Mesenchymal stem cell (in vitro differentiated cells and primary cell): ENCODE data around the gene HEPN1.

Source experiments
- DNase-seq: peaks from one replicate; pipeline ENCODE4 v3.0.0-alpha.2; 2013
- H2AFZ ChIP-seq: one replicate; pipeline ENCODE4 v1.6.1; 2013; ENCODE audit warnings: low read depth, mild to moderate bottlenecking, control low read depth, inconsistent platforms, low read length, moderate library complexity
- H2AK5ac ChIP-seq: 2 replicates; pipeline ENCODE4 v1.6.1; 2013; ENCODE audit warnings: low read length, moderate library complexity, mild to moderate bottlenecking, inconsistent platforms; ENCODE audit not compliant: severe bottlenecking
- H2BK120ac ChIP-seq: one replicate; pipeline ENCODE4 v1.6.1; 2013; ENCODE audit warnings: low read depth, mild to moderate bottlenecking, inconsistent platforms, low read length, moderate library complexity
- H2BK12ac ChIP-seq, 2 experiments: one replicate each; pipeline ENCODE4 v1.6.1; 2013; ENCODE audit warnings: inconsistent platforms in 2 of 2, low read length in 2 of 2, mild to moderate bottlenecking in 2 of 2, moderate library complexity in 2 of 2, control low read depth in 1 of 2
- H2BK15ac ChIP-seq: one replicate; pipeline ENCODE4 v1.6.1; 2013; ENCODE audit warnings: mild to moderate bottlenecking, low read depth, inconsistent platforms; ENCODE audit not compliant: poor library complexity, severe bottlenecking
- H2BK5ac ChIP-seq: 2 replicates; pipeline ENCODE4 v1.6.1; 2013; ENCODE audit warnings: low read depth, mild to moderate bottlenecking, low read length, control low read depth, inconsistent platforms; ENCODE audit not compliant: poor library complexity, severe bottlenecking
- H3K14ac ChIP-seq, 2 experiments: one replicate each; pipeline ENCODE4 v1.6.1; 2013; ENCODE audit warnings: inconsistent platforms in 2 of 2, low read length in 2 of 2, control low read depth in 1 of 2, mild to moderate bottlenecking in 1 of 2, moderate library complexity in 1 of 2
- H3K18ac ChIP-seq, 2 experiments: one replicate each; pipeline ENCODE4 v1.6.1; 2013; ENCODE audit warnings: inconsistent platforms in 2 of 2, low read length in 2 of 2, control low read depth in 1 of 2, low read depth in 1 of 2, mild to moderate bottlenecking in 1 of 2
- H3K23ac ChIP-seq, 2 experiments: one replicate each; pipeline ENCODE4 v1.6.1; 2013; ENCODE audit warnings: inconsistent platforms in 2 of 2, low read length in 2 of 2, mild to moderate bottlenecking in 2 of 2, moderate library complexity in 2 of 2, control low read depth in 1 of 2
- H3K27ac ChIP-seq: 2 replicates; pipeline ENCODE4 v1.5.1; 2013; ENCODE audit warnings: mild to moderate bottlenecking, moderate library complexity, low read length, control low read depth, inconsistent platforms; ENCODE audit not compliant: poor library complexity, severe bottlenecking
- H3K27me3 ChIP-seq, 2 experiments: 2 replicates each; pipeline versions ENCODE4 v1.6.1 to v1.7.0; 2013; ENCODE audit warnings: low read length in 2 of 2, mild to moderate bottlenecking in 2 of 2, moderate library complexity in 2 of 2, control low read depth in 1 of 2, inconsistent platforms in 1 of 2; ENCODE audit not compliant: control insufficient read depth in 1 of 2, insufficient read depth in 1 of 2
- H3K36me3 ChIP-seq, 2 experiments: 2 replicates each; pipeline versions ENCODE4 v1.6.1 to v1.7.0; 2013; ENCODE audit warnings: low read length in 2 of 2, control low read depth in 1 of 2, inconsistent platforms in 1 of 2, low read depth in 1 of 2, mild to moderate bottlenecking in 1 of 2; ENCODE audit not compliant: insufficient read depth in 2 of 2, control insufficient read depth in 1 of 2
- H3K4ac ChIP-seq, 2 experiments: one replicate each; pipeline ENCODE4 v1.6.1; 2013; ENCODE audit warnings: inconsistent platforms in 2 of 2, low read length in 2 of 2, mild to moderate bottlenecking in 2 of 2, moderate library complexity in 2 of 2, control low read depth in 1 of 2, low read depth in 1 of 2
- H3K4me1 ChIP-seq: 2 replicates; pipeline ENCODE4 v1.6.1; 2013; ENCODE audit warnings: low read depth, low read length, control low read depth; ENCODE audit not compliant: control insufficient read depth, insufficient read depth
- H3K4me2 ChIP-seq: 2 replicates; pipeline ENCODE4 v1.6.1; 2013; ENCODE audit warnings: low read length, mild to moderate bottlenecking, inconsistent platforms; ENCODE audit not compliant: poor library complexity, severe bottlenecking
- H3K4me3 ChIP-seq, 2 experiments: 2 replicates each; pipeline versions ENCODE4 v1.5.1 to v1.7.0; 2013; ENCODE audit warnings: low read length in 2 of 2, mild to moderate bottlenecking in 2 of 2, control low read depth in 1 of 2, low read depth in 1 of 2; ENCODE audit not compliant: insufficient read depth in 1 of 2
- H3K79me1 ChIP-seq: replicated peaks from 2 replicates; pipeline ENCODE4 v1.6.1; 2013; ENCODE audit warnings: mild to moderate bottlenecking, control low read depth, low read length, inconsistent platforms; ENCODE audit not compliant: poor library complexity, severe bottlenecking
- H3K9ac ChIP-seq: 2 replicates; pipeline ENCODE4 v1.7.0; 2013; ENCODE audit warnings: mild to moderate bottlenecking, low read length, moderate library complexity
- H3K9me3 ChIP-seq: 2 replicates; pipeline ENCODE4 v1.7.0; 2013; ENCODE audit warnings: mild to moderate bottlenecking, low read length; ENCODE audit not compliant: control insufficient read depth
- H4K8ac ChIP-seq: one replicate; pipeline ENCODE4 v1.6.1; 2013; ENCODE audit warnings: inconsistent platforms, mild to moderate bottlenecking, low read length, moderate library complexity
- H4K91ac ChIP-seq: one replicate; pipeline ENCODE4 v1.6.1; 2013; ENCODE audit warnings: mild to moderate bottlenecking, low read length, inconsistent platforms
- WGBS: methylation state at CpG from one replicate; pipeline ENCODE4 v1.1.7; 2013; ENCODE audit warnings: mixed read lengths; 5-methylcytosine and 5-hydroxymethylcytosine counted together

Gene HEPN1

DNA sequence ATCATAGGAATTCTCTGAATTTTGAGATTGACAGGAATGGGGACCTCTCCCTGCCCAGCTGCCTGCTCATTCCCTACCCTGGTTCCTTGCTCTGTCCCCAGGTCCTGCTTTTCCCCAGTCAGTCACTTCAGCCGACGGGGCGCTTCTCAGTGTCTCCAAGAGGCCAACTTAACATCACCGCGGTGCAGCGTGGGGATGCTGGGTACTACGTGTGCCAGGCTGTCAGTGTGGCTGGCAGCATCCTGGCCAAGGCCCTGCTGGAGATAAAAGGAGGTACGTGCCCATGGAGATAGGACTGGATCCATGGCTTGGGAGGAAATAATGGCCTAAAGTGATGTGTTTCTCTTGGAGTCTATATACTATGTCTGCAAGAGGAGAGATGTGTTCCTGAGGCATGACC is 46.8 kb upstream of the HEPN1 start:
- H4K91ac ChIP-seq: no peak overlapping the region
- H3K27ac ChIP-seq: no peak overlapping the region
- H3K27me3 ChIP-seq: peaks cover 78 to 79% of the 10 kb centered on the region in 2 experiments

DNA sequence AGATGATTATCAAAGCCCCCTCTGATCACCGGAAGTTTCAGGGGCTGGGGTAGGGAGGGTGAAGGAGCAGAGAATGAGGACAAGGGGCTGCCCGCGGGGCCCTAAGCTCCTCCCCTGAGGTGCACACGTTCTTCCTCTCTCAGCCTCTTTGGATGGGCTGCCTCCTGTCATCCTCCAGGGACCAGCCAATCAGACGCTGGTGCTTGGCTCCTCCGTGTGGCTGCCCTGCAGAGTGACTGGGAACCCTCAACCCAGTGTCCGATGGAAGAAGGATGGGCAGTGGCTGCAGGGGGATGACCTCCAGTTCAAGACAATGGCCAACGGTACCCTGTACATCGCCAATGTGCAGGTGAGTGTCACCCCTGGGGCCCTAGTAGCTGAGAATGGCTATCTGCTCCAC is 46.3 kb upstream of the HEPN1 start:
- no peak overlapping the region for H4K8ac ChIP-seq
- H2AFZ ChIP-seq: no peak overlapping the region
- no peak overlapping the region for H4K91ac ChIP-seq
- no peak overlapping the region for H3K4me3 ChIP-seq
- H3K36me3 ChIP-seq: no peaks in the 10 kb centered on the region
- H2AK5ac ChIP-seq: no peak overlapping the region
- no peak overlapping the region for H2BK5ac ChIP-seq
- no peak overlapping the region for H2BK15ac ChIP-seq
- no peak overlapping the region for H3K18ac ChIP-seq
- H3K4me1 ChIP-seq: peaks cover 16% of the 10 kb centered on the region
- H3K4me2 ChIP-seq: no peak overlapping the region
- no peaks in the 10 kb centered on the region for H3K79me1 ChIP-seq
- no peak overlapping the region for H3K27ac ChIP-seq
- no peak overlapping the region for H2BK12ac ChIP-seq
- no peaks in the 10 kb centered on the region for H3K9me3 ChIP-seq
- H3K27me3 ChIP-seq: peaks cover 74% of the 10 kb centered on the region in 2 experiments
- no peak overlapping the region for H2BK120ac ChIP-seq
- DNase-seq: no peak
- 36% methylated on average over 9 of the region's 9 CpGs for WGBS
- no peak overlapping the region for H3K4ac ChIP-seq
- H3K14ac ChIP-seq: no peak overlapping the region
- no peak overlapping the region for H3K23ac ChIP-seq
- H3K9ac ChIP-seq: no peak overlapping the region

More for the DNA sequence above, 46.8 kb upstream of the HEPN1 start:
- 59% methylated on average over 8 of the region's 8 CpGs for WGBS
- DNase-seq: no peak
- no peak overlapping the region for H3K4ac ChIP-seq
- no peak overlapping the region for H2BK15ac ChIP-seq
- no peaks in the 10 kb centered on the region for H3K36me3 ChIP-seq
- H3K79me1 ChIP-seq: no peaks in the 10 kb centered on the region
- H3K18ac ChIP-seq: no peak overlapping the region
- no peak overlapping the region for H3K14ac ChIP-seq
- no peak overlapping the region for H3K9ac ChIP-seq
- H3K9me3 ChIP-seq: no peaks in the 10 kb centered on the region
- H3K23ac ChIP-seq: no peak overlapping the region
- no peak overlapping the region for H2BK12ac ChIP-seq
- no peak overlapping the region for H2BK120ac ChIP-seq
- H3K4me3 ChIP-seq: no peak overlapping the region
- H2BK5ac ChIP-seq: no peak overlapping the region
- no peak overlapping the region for H3K4me2 ChIP-seq
- peaks cover 14% of the 10 kb centered on the region for H3K4me1 ChIP-seq
- no peak overlapping the region for H2AK5ac ChIP-seq
- no peak overlapping the region for H4K8ac ChIP-seq
- H2AFZ ChIP-seq: no peak overlapping the region

DNA sequence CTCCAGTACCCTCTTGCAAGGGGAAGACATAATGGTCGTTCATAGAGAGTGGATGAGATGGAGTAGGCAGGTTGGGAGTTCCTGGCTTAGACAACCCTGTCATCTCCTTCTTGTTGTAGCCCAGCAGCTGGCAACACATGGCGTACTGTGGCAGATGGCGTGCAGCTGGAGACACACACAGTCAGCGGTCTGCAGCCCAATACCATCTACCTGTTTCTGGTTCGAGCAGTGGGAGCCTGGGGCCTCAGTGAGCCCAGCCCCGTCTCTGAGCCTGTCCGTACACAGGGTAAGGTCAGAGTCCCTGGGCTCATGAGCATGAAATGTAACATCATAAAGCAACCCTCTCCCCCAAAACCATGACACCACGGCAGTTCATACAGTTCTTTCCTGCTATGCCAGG is 45.1 kb upstream of the HEPN1 start:
- Histone ChIP-seq H2BK15ac (no peak overlapping the region), H2AFZ (no peak overlapping the region), H3K14ac (no peak overlapping the region), H3K36me3 (no peaks in the 10 kb centered on the region), H2AK5ac (no peak overlapping the region), H3K9ac (no peak overlapping the region), H3K4me3 (no peak overlapping the region), H3K4me1 (peaks cover 14% of the 10 kb centered on the region), H2BK12ac (no peak overlapping the region), H4K8ac (no peak overlapping the region), H3K79me1 (peaks cover 9% of the 10 kb centered on the region), H3K23ac (no peak overlapping the region), H3K9me3 (no peaks in the 10 kb centered on the region), H3K18ac (no peak overlapping the region), H3K4ac (no peak overlapping the region), H2BK120ac (no peak overlapping the region), H3K27me3 (peaks cover 62% of the 10 kb centered on the region in 2 experiments), H4K91ac (no peak overlapping the region), H3K4me2 (no peak overlapping the region), H2BK5ac (no peak overlapping the region), H3K27ac (no peak overlapping the region)
- 82% methylated on average over 8 of the region's 8 CpGs for WGBS
- no peak for DNase-seq

DNA sequence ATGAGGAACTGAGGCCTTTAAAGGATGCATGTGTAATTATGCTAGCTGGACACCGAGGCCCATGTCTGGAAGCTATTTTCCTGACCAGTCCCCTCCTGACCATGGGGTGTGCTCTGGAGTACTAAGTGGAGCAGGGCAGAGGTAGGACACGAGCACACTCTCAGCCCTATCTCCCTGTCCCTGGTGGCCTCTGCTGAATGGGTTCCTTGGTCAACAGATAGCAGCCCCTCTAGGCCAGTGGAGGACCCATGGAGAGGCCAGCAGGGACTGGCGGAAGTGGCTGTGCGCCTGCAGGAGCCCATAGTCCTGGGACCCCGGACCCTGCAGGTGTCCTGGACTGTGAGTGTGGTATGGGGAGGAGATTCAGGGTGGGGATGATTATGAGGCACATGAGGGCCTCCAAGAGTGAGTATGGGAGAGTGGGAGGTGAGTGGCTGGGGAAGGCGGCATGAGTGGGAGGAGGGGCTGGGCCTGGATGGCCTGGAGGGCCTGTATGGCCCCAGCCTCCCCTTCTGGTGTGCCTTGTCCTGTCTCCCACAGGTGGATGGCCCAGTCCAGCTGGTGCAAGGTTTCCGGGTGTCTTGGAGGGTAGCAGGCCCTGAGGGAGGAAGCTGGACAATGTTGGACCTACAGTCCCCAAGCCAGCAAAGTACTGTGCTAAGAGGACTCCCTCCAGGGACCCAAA is 44.3 kb upstream of the HEPN1 start:
- peaks cover 0 to 2% of the 10 kb centered on the region in 2 experiments for H3K36me3 ChIP-seq
- H3K4me1 ChIP-seq: peaks cover 14% of the 10 kb centered on the region
- no peak overlapping the region for H2BK15ac ChIP-seq
- no peak overlapping the region for H3K4me2 ChIP-seq
- no peak overlapping the region for H3K18ac ChIP-seq
- no peak overlapping the region for H2AK5ac ChIP-seq
- 89% methylated on average over 7 of the region's 7 CpGs for WGBS
- no peak overlapping the region for H3K23ac ChIP-seq
- H2BK5ac ChIP-seq: no peak overlapping the region
- no peak overlapping the region for H3K9ac ChIP-seq
- peaks cover 54% of the 10 kb centered on the region in 2 experiments for H3K27me3 ChIP-seq
- no peak overlapping the region for H3K4ac ChIP-seq
- H3K9me3 ChIP-seq: no peaks in the 10 kb centered on the region
- no peak overlapping the region for H3K27ac ChIP-seq
- no peak overlapping the region for H3K14ac ChIP-seq
- no peak overlapping the region for H2AFZ ChIP-seq
- H2BK120ac ChIP-seq: no peak overlapping the region
- H4K91ac ChIP-seq: no peak overlapping the region
- peaks cover 9% of the 10 kb centered on the region for H3K79me1 ChIP-seq
- no peak overlapping the region for H2BK12ac ChIP-seq
- no peak overlapping the region for H3K4me3 ChIP-seq
- no peak overlapping the region for H4K8ac ChIP-seq
- DNase-seq: no peak
